ENCODE results near the gene NBAS. TPM values are rescaled to one million over a fixed set of nuclear protein-coding genes. Genes with fewer than 3 reads are reported as not detected.
A peak's percentile ranks its signal among the peaks of the same experiment; 100 is the strongest.

The NBAS gene
- total RNA-seq, 1 donor from 2014 or later = 52.9 TPM

DNA sequence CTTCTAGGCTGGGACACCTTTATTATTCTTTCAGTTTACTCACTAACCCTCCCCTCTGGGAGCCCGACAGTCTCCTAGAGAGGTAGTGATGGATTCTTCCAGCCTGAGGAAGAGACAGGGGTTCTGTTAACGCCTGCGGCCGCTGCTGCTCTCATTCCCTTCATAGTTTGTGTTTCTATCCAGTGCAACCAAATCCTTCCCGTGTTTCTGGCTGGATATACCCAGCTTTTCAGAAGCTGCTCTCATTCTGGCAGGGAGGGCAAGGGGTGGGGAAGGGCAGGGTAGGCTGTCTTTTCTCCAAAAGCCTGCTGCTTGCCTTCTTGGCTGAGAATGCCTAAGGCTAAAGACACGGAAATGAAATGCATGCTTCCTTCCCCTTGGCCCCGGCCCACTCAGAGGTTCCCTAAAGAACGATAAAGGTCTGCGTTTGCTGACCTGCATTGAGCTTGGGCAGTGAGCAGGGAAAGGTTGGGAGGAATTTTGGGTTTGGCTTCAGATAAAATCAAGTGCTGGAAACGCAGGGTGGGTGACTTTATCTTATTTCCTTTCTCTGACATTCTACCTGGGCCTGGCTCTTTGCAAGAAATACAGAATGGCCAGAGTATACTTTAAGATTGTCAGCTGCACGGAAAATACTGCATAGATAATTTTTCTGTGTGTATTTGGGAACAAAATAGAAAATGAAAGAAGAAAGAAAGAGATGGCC, 390.9 kb downstream of the NBAS start:
- Mint-ChIP-seq H3K27ac (peak overlapping the region; percentile 93), H3K9me3 (no peaks in the 10 kb centered on the region), H3K27me3 (ENCODE audit: low read depth) (no peaks in the 10 kb centered on the region), H3K36me3 (no peaks in the 10 kb centered on the region), H3K4me1 (peaks cover 33% of the 10 kb centered on the region), H3K4me3 (no peak overlapping the region)
- no peak for DNase-seq (ENCODE audit: low spot score in 2 of 2, unreplicated experiment in 2 of 2)
- TF ChIP-seq, protein P1, sequence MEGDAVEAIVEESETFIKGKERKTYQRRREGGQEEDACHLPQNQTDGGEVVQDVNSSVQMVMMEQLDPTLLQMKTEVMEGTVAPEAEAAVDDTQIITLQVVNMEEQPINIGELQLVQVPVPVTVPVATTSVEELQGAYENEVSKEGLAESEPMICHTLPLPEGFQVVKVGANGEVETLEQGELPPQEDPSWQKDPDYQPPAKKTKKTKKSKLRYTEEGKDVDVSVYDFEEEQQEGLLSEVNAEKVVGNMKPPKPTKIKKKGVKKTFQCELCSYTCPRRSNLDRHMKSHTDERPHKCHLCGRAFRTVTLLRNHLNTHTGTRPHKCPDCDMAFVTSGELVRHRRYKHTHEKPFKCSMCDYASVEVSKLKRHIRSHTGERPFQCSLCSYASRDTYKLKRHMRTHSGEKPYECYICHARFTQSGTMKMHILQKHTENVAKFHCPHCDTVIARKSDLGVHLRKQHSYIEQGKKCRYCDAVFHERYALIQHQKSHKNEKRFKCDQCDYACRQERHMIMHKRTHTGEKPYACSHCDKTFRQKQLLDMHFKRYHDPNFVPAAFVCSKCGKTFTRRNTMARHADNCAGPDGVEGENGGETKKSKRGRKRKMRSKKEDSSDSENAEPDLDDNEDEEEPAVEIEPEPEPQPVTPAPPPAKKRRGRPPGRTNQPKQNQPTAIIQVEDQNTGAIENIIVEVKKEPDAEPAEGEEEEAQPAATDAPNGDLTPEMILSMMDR (IDR thresholded peaks at IDR 0.05; ENCODE audit: unreplicated experiment) = no peak

GRCh38 chr2:15169326-15170069, 391.6 kb downstream of the NBAS start:
- Mint-ChIP-seq H3K4me1 (peaks cover 33% of the 10 kb centered on the region), H3K4me3 (no peak overlapping the region), H3K9me3 (no peaks in the 10 kb centered on the region), H3K27me3 (ENCODE audit: low read depth) (no peaks in the 10 kb centered on the region), H3K36me3 (no peaks in the 10 kb centered on the region), H3K27ac (peak overlapping the region; percentile 93)
- TF ChIP-seq, protein P1 (IDR thresholded peaks at IDR 0.05; ENCODE audit: unreplicated experiment) = no peak
- no peak for DNase-seq (ENCODE audit: low spot score in 2 of 2, unreplicated experiment in 2 of 2)

GRCh38 chr2:15168116-15168515, 393.0 kb downstream of the NBAS start:
- Mint-ChIP-seq H3K27me3 (ENCODE audit: low read depth) (no peaks in the 10 kb centered on the region), H3K27ac (no peak overlapping the region), H3K9me3 (no peaks in the 10 kb centered on the region), H3K4me3 (no peak overlapping the region), H3K4me1 (peaks cover 26% of the 10 kb centered on the region), H3K36me3 (no peaks in the 10 kb centered on the region)
- DNase-seq (ENCODE audit: low spot score in 2 of 2, unreplicated experiment in 2 of 2) = no peak
- TF ChIP-seq, protein P1 (IDR thresholded peaks at IDR 0.05; ENCODE audit: unreplicated experiment) = no peak

DNA sequence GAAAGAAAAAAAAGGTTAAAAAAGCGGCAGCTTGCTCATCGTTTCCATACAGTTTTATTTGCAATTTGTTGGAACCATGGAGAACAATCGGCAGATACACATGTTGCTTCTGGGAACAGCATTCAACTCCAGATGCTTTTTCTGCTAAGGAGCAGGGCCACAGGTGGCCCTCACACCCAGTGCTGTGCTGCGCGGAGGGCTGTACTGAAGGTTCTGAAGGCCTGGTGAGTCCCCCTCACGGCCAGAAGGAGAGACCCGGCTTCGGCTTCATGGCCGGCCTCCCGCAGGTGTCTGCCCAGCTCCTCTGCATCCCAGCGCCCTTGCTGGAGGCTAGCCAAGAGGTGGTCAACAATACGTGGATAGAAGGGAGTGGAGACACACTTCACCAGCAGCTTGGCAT, 394.3 kb downstream of the NBAS start:
- no peaks in the 10 kb centered on the region for H3K9me3 Mint-ChIP-seq
- H3K27me3 Mint-ChIP-seq (ENCODE audit: low read depth) = no peaks in the 10 kb centered on the region
- H3K36me3 Mint-ChIP-seq = no peaks in the 10 kb centered on the region
- TF ChIP-seq, protein P1 (IDR thresholded peaks at IDR 0.05; ENCODE audit: unreplicated experiment) = no peak
- no peak for DNase-seq (ENCODE audit: low spot score in 2 of 2, unreplicated experiment in 2 of 2)
- peaks cover 27% of the 10 kb centered on the region for H3K4me1 Mint-ChIP-seq
- H3K4me3 Mint-ChIP-seq = no peak overlapping the region
- no peak overlapping the region for H3K27ac Mint-ChIP-seq

GRCh38 chr2:15163326-15163725, 397.8 kb downstream of the NBAS start:
- Mint-ChIP-seq H3K27me3 (ENCODE audit: low read depth) (no peaks in the 10 kb centered on the region), H3K36me3 (no peaks in the 10 kb centered on the region), H3K27ac (no peak overlapping the region), H3K4me3 (no peak overlapping the region), H3K4me1 (peaks cover 6% of the 10 kb centered on the region), H3K9me3 (no peaks in the 10 kb centered on the region)
- TF ChIP-seq, protein P1 (IDR thresholded peaks at IDR 0.05; ENCODE audit: unreplicated experiment) = no peak
- DNase-seq (ENCODE audit: low spot score in 2 of 2, unreplicated experiment in 2 of 2) = no peak

Measured in mesothelial cell of epicardium (in vitro differentiated cells).